ENCODE data around the gene VASP. TPM values are rescaled to one million over a fixed set of nuclear protein-coding genes. Genes with fewer than 3 reads are reported as not detected.
A peak's percentile ranks its signal among the peaks of the same experiment; 100 is the strongest.

VASP gene
- total and polyA plus RNA-seq, 2 of the 4 experiments (the other 2 are of a cell fraction), result 61.1 to 88.8 TPM

- H3K27me3 ChIP-seq (ENCODE audit: control insufficient read depth, insufficient read depth, low read length), result peaks cover 6% of the 10 kb centered on the region; the same call in 1 of the 2 replicates
- H3K9me3 ChIP-seq (ENCODE audit: control insufficient read depth, insufficient read depth, low read length), result no peaks in the 10 kb centered on the region
- dilution Hi-C loops (cut with HindIII; ENCODE audit: low sequenced_read_pairs, unreplicated experiment) (no loop called here), intact Hi-C loops (cut with micrococcal nuclease) (no loop called here), in situ Hi-C loops (cut with MboI; ENCODE audit: low sequenced_read_pairs) (no loop called here)
- no TSS peak for BruUV-seq (replicated peaks)
- no peak for ATAC-seq (ENCODE audit: low read depth)
- DNase-seq, result no peak
- no peak overlapping the region for H2BK15ac ChIP-seq (ENCODE audit: low read depth, low read length)
- ChIA-PET POLR2A (ENCODE audit: unreplicated experiment) (no interaction called here), CTCF (interaction anchor here (0.6 to 1.1 kb wide), 3 partner anchors 21 to 107 kb away, joined by 3 to 5 read pairs (median 4); no protein-coding TSS in a partner anchor)
- H2AK5ac ChIP-seq (ENCODE audit: low read depth, low read length), result peak overlapping the region; percentile 3; the same call in 1 of the 2 replicates
- H3K23ac ChIP-seq (ENCODE audit: low read depth, low read length), result no peak overlapping the region
- H2AK9ac ChIP-seq (replicated peaks; ENCODE audit: low read depth, low read length, poor library complexity), result peak overlapping the region; percentile 85
- no peak overlapping the region for H3K4me3 ChIP-seq (ENCODE audit: insufficient read depth, low read depth, low read length)
- H3K18ac ChIP-seq (ENCODE audit: low read depth, low read length), result no peak overlapping the region
- H3K4me1 ChIP-seq (ENCODE audit: control insufficient read depth, insufficient read depth, low read length), result no peaks in the 10 kb centered on the region
- H3K79me1 ChIP-seq (ENCODE audit: low read depth in 1 of 2, low read length in 2 of 2), result peaks cover 0 to 2% of the 10 kb centered on the region in 2 experiments; a peak in 1 of 4 replicates
- no peak overlapping the region for H2BK5ac ChIP-seq (ENCODE audit: low read depth, low read length, poor library complexity, severe bottlenecking)
- no peak overlapping the region for H2BK20ac ChIP-seq (ENCODE audit: low read depth, low read length)
- H3K4me2 ChIP-seq (ENCODE audit: low read depth, low read length), result no peak overlapping the region
- H4K20me1 ChIP-seq (ENCODE audit: insufficient read depth, low read length), result no peaks in the 10 kb centered on the region
- H3K14ac ChIP-seq (replicated peaks; ENCODE audit: low read depth, low read length), result no peak overlapping the region
- peak overlapping the region; percentile 93 for H2AFZ ChIP-seq (replicated peaks; ENCODE audit: low read length, poor library complexity)
- 1% methylated on average over 16 of the region's 37 CpGs; no CpG with 5 or more reads in 1 of the 2 experiments for WGBS, 2 experiments (ENCODE audit: extremely low coverage in 2 of 2, insufficient read length in 1 of 2)
- H4K91ac ChIP-seq (ENCODE audit: insufficient read depth, low read depth, low read length), result no peak overlapping the region
- no peak overlapping the region for H2BK120ac ChIP-seq (ENCODE audit: low read depth, low read length)
- no peak overlapping the region for H4K5ac ChIP-seq (ENCODE audit: low read depth, low read length)
- H3K56ac ChIP-seq (ENCODE audit: extremely low read depth, insufficient read depth, low read length), result no peak overlapping the region
- H3K9ac ChIP-seq (ENCODE audit: low read depth, low read length), result no peak overlapping the region
- TF ChIP-seq NFE2L2 (IDR thresholded peaks at IDR 0.05; ENCODE audit: low read depth, low read length), result no peak
- TF ChIP-seq RCOR1 (IDR thresholded peaks at IDR 0.05; ENCODE audit: insufficient replicate concordance, low read length), result no peak
- no peak for TF ChIP-seq RAD21 (IDR thresholded peaks at IDR 0.05; ENCODE audit: low read length)
- TF ChIP-seq RFX5 (IDR thresholded peaks at IDR 0.05; ENCODE audit: low read depth, low read length), result no peak
- no peak for TF ChIP-seq BHLHE40 (IDR thresholded peaks at IDR 0.05; ENCODE audit: low read depth, low read length)
- no peak for TF ChIP-seq MXI1 (IDR thresholded peaks at IDR 0.05; ENCODE audit: borderline replicate concordance, low read depth, low read length)
- TF ChIP-seq POLR2A (IDR thresholded peaks at IDR 0.05; ENCODE audit: low read depth, low read length), result no peak
- TF ChIP-seq MAFK (IDR thresholded peaks at IDR 0.05; ENCODE audit: low read depth, low read length), result no peak
- H3K36me3 ChIP-seq (ENCODE audit: control insufficient read depth, insufficient read depth, low read length), result no peaks in the 10 kb centered on the region
- H3K9me1 ChIP-seq (ENCODE audit: insufficient read depth, low read length), result peaks cover 10% of the 10 kb centered on the region
- H3K27ac ChIP-seq (ENCODE audit: insufficient read depth, low read length), result no peak overlapping the region
- H3K4ac ChIP-seq (ENCODE audit: low read depth, low read length), result no peak overlapping the region
- H4K8ac ChIP-seq (ENCODE audit: low read depth in 2 of 2, low read length in 2 of 2), result no peak overlapping the region
These were observed 7.8 kb upstream of the VASP start for GRCh38 chr19:45499196-45500180.

Measured in IMR-90 (cell line).